Fibroblast of villous mesenchyme (primary cell): ENCODE data around the gene SYDE2. TPM values are rescaled to one million over a fixed set of nuclear protein-coding genes. Genes with fewer than 3 reads are reported as not detected.

Experiments used
- DNase-seq: peaks from one replicate; pipeline ENCODE4 v3.0.0-alpha.2; 2010; ENCODE audit warnings: low read depth
- H3K4me3 ChIP-seq: 2 replicates; pipeline ENCODE4 v1.5.1; 2011; ENCODE audit warnings: low read depth, mild to moderate bottlenecking, low read length
- total RNA-seq: library from RNA; depleted of rRNA; stranded (reverse); fragments of >200 nt; gene quantifications from 2 replicates; pipeline ENCODE4 v1.2.3, GENCODE V29; 2012
- TF ChIP-seq, protein P1 (sequence below): IDR thresholded peaks from 2 replicates; pipeline ENCODE4 v1.5.1; 2012; ENCODE audit warnings: low read depth, mild to moderate bottlenecking, low read length; ENCODE audit not compliant: insufficient read depth

SYDE2 gene
- total RNA-seq, 1 donor = 27.6 TPM

DNA sequence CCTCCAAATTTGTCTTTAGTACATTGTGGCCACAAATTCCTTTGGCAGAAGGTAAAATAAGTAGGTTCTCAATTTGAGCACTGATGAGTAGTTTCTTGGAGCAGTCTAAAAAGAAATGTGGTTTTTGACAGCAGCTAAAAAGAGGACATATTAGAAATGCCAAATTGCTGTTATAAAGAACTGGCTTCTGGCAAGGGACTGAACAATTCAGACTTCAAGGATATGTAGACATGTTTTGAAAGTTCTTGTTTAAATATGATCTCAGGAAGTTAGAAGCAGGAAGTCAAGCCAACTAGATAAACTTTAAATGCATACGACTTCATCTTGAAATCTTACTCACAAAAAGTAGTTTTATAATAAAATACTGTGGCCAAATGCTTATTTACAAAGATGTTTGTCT lies 39.8 kb upstream of the SYDE2 start:
- TF ChIP-seq, protein P1, sequence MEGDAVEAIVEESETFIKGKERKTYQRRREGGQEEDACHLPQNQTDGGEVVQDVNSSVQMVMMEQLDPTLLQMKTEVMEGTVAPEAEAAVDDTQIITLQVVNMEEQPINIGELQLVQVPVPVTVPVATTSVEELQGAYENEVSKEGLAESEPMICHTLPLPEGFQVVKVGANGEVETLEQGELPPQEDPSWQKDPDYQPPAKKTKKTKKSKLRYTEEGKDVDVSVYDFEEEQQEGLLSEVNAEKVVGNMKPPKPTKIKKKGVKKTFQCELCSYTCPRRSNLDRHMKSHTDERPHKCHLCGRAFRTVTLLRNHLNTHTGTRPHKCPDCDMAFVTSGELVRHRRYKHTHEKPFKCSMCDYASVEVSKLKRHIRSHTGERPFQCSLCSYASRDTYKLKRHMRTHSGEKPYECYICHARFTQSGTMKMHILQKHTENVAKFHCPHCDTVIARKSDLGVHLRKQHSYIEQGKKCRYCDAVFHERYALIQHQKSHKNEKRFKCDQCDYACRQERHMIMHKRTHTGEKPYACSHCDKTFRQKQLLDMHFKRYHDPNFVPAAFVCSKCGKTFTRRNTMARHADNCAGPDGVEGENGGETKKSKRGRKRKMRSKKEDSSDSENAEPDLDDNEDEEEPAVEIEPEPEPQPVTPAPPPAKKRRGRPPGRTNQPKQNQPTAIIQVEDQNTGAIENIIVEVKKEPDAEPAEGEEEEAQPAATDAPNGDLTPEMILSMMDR = no peak
- DNase-seq = no peak
- no peak overlapping the region for H3K4me3 ChIP-seq

DNA sequence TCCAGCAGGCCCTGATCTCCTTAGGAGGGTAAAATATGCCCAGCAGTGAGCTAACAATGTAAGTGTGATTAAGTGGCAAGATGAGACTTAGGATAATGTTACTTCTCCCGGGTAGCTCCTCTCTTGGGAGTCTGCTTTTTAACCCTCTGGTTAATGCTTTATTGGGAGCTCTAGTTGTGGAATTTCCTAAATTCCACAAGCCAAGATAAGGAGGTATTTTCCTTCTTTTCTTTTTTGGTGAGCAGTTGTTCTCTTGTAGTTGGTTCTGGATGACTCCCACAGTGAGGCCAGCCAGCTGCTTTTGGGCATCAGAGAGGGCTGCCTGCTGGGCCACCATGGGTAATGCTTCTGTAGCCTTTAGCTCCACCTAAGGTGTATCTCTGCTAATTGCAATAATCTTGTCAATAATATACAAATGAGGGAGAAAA lies 39.4 kb upstream of the SYDE2 start:
- DNase-seq = peak; percentile 72
- H3K4me3 ChIP-seq = no peak overlapping the region
- TF ChIP-seq, protein P1 = peak; percentile 32

DNA sequence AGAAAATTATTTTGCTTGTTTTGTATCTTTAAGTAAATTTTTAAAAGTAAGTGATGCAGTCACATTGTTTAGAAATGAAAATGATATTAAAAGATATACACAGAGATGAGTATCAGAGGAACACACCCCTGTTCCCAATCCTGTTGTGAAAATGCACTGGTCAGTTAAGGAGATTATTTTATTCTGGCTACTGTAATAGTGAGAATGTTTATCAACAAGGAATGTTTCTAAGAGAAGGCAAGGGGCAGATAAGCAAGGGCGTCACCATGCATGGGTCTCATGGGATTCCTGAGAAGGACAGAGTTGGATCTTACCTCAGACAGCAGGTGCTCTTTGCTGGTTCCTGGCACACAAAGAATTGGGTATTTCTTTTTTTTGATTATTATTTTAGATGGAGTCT lies 36.8 kb upstream of the SYDE2 start:
- no peak overlapping the region for H3K4me3 ChIP-seq
- TF ChIP-seq, protein P1 = no peak
- DNase-seq = no peak

DNA sequence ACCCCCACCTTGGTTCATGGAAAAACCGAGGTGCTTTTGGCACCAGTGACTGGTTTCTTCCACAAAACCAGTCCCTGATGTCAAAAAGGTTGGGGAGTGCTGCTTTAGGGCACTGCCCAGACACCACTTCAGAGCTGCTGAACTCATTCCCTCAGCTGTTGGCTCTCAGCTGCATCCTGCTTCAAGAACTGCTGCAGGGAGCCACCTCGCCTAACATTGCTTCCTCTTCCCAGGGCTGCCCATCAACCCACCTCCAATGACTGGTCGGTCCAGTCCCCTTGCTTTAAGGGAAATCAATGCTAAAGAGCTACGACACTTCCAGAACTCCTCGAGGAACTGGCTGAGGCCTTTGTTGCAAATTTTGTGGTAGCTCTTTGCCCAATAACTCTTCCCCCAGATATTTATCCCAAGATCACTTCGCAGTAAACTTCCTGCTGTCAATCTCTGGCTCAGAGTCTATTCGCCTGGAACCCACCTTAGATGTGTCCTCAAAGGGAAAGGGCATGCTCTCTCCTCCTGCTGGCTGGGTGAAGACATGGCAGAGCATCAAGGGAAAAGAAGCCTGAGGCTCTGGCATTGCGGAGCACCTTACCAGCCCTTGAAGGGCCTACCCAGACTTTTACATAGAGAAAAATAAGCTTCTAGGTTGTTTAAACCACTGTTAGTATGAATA lies 29.6 kb upstream of the SYDE2 start:
- TF ChIP-seq, protein P1 = peak; percentile 54
- DNase-seq = no peak
- H3K4me3 ChIP-seq = no peak overlapping the region

DNA sequence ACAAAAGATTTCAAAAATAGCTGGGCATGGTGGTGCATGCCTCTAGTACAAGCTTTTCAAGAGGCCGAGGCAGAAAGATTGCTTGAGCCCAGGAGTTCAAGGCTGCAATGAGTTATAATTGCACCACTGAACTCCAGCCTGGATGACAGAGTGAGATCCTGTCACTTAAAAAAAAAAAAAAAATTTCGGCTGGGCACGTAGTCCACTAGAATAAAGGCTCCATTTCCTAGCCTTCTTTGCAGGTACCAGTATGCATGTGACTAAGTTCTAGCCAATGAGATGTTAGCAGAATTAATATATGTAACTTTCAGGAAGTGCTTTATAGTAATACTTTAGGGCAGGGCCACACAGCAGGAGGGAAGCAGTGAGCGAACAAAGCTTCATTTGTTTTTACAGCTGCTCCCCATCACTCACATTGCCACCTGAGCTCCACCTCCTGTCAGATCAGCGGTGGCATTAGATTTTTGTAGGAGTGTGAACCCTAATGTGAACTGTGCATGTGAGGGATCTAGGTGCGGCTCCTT lies 28.8 kb upstream of the SYDE2 start:
- no peak overlapping the region for H3K4me3 ChIP-seq
- TF ChIP-seq, protein P1 = no peak
- DNase-seq = no peak

DNA sequence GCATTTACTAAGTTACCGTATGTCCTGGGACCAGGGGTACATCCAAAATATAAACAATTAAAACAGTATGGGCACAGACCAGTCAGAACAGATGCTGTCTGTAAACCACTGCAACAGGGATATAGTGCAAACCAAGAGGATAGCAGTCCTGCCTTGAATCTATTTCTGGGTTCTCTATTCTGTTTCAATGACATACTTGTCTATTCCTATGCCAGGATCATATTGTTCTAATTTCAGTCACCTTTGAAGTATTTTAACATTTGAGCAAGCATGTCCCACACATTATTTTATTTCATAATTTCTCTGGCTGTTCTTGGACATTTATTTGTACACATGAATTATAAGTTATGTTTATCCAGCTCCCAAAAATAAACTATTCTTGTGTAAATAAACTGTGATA lies 28.2 kb upstream of the SYDE2 start:
- no peak overlapping the region for H3K4me3 ChIP-seq
- TF ChIP-seq, protein P1 = no peak
- DNase-seq = no peak
